T-helper 1 cell treated with Interleukin-12 subunit alpha and Interleukin-12 subunit beta and Interleukin-4 antibody, amounts not matched to agents 30 ng/mL and 1 ng/mL, for 36 hours (primary cell): Measurements from ENCODE around the gene NTN1. TPM values are rescaled to one million over a fixed set of nuclear protein-coding genes. Genes with fewer than 3 reads are reported as not detected.

Experiments
- intact Hi-C: fragments of 100-400 bp; cut with micrococcal nuclease; formaldehyde crosslinking; loops from one replicate; pipeline ENCODE4 v1.15.1; 2024
- total RNA-seq: library from RNA; stranded (reverse); gene quantifications from 2 replicates; pipeline ENCODE4 v1.2.3, GENCODE V29; 2022

The NTN1 gene
- total RNA-seq, 1 donor from 2014 or later, result not detected

- intact Hi-C loops, result no loop called here
Measured at GRCh38 chr17:9211133-9211765, 189.9 kb downstream of the NTN1 start.

GRCh38 chr17:9212376-9213302 is 191.3 kb downstream of the NTN1 start:
- intact Hi-C loops, result no loop called here

- intact Hi-C loops, result no loop called here
Measured at GRCh38 chr17:9213303-9213640, 192.0 kb downstream of the NTN1 start.

GRCh38 chr17:9215465-9215864 is 194.2 kb downstream of the NTN1 start:
- intact Hi-C loops, result no loop called here

- intact Hi-C loops, result no loop called here
Measured at GRCh38 chr17:9217151-9218056, 196.1 kb downstream of the NTN1 start.

GRCh38 chr17:9218064-9218635 is 196.8 kb downstream of the NTN1 start:
- intact Hi-C loops, result no loop called here

- intact Hi-C loops, result no loop called here
Measured at GRCh38 chr17:9218911-9219310, 197.6 kb downstream of the NTN1 start.

GRCh38 chr17:9219631-9220397 is 198.5 kb downstream of the NTN1 start:
- intact Hi-C loops, result no loop called here

- intact Hi-C loops, result no loop called here
Measured at GRCh38 chr17:9220398-9221146, 199.3 kb downstream of the NTN1 start.

GRCh38 chr17:9221147-9221921 is 200.0 kb downstream of the NTN1 start:
- intact Hi-C loops, result no loop called here

GRCh38 chr17:9221922-9222180 is 200.5 kb downstream of the NTN1 start:
- intact Hi-C loops, result no loop called here

- intact Hi-C loops, result no loop called here
Measured at GRCh38 chr17:9223531-9223930, 202.2 kb downstream of the NTN1 start.

GRCh38 chr17:9224485-9224884 is 203.2 kb downstream of the NTN1 start:
- intact Hi-C loops, result no loop called here

- intact Hi-C loops, result no loop called here
Measured at GRCh38 chr17:9225305-9226101, 204.2 kb downstream of the NTN1 start.

GRCh38 chr17:9226130-9226793 is 205.0 kb downstream of the NTN1 start:
- intact Hi-C loops, result no loop called here

- intact Hi-C loops, result no loop called here
Measured at GRCh38 chr17:9226794-9227135, 205.5 kb downstream of the NTN1 start.

- intact Hi-C loops, result no loop called here
Measured at GRCh38 chr17:9227819-9228407, 206.6 kb downstream of the NTN1 start.
